ENCODE results near the gene AKAP1. TPM values are rescaled to one million over a fixed set of nuclear protein-coding genes. Genes with fewer than 3 reads are reported as not detected.
A peak's percentile ranks its signal among the peaks of the same experiment; 100 is the strongest.
"Not testable (repeated sequence)": the region's sequence is repeated elsewhere in the genome, so short reads cannot be mapped to it uniquely, and the experiment has no call there.

The AKAP1 gene
- total RNA-seq, 1 experiment from 2014 or later, result 21.4 TPM

DNA sequence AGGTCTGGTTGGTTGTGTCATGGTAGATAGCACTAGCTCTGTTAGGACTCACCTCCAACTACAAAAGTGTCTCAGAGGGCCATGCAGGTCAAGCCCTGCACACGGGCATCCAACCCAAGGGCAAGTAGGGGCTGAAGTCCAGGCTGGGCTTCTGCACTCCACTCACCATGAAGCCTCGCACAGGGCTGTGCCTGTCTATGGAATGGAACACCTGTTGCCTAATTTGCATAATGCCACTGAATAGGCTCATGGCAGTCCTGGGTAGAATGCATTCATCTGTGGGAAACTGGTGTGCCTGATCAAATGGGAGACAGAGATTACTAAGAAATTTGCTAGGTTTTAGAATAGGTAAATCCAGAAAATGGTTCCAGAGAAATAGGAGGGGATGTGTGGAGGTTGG, 8.0 kb upstream of the AKAP1 start:
- no peak for DNase-seq (ENCODE audit: low read depth)

DNA sequence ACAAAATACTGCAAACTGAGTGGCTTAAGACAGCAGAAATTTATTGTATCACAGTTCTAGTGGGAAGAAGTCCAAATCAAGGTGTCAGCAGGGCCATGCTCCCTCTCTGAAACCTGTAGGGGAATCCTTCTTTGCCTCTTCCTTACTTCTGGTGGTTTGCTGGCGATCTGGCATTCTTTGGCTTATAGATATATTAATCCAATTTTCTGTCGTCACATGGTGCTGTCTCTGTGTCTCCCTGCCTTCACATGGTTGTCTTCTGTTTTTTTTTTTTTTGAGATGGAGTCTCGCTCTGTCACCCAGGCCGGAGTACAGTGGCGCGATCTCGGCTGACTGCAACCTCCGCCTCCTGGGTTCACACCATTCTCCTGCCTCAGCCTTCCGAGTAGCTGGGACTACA, 6.8 kb upstream of the AKAP1 start:
- DNase-seq (ENCODE audit: low read depth), result no peak

DNA sequence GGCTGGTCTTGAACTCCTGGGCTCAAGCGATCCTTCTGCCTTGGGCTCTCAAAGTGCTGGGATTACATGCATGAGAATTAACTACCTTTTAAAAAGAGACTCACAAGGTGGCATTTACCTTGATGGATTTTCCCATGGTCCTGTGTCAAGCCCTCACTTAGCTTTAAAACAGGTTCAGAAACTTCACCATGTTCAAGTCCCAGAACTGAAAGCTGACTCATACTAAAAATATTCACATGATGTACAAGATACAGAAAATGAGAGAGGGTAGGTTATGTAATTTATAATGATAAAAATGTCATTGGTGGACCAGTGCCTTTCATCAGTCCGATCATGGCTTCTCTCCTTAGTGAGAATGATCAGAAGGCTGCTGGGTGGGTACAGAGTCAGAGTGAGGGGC, 4.3 kb upstream of the AKAP1 start:
- DNase-seq (ENCODE audit: low read depth), result peak; percentile 21

DNA sequence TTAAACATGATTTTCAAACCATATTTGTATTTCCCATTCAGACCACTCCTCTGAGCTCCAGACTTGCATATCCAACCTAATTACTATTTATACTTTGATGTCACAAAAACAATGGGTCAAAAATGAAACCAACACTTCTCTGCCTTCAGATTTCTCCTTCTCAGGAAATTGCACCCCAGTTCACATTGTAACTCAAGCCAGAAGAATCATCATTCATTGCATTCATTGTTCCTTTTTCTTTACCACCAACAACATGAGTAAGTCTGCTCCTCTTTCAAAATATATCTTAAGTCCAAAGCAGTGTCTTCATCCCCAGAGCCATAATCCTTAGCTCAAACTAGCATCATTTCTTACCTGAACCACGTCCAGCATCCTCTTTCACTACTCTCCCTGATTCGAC, 2.6 kb upstream of the AKAP1 start:
- DNase-seq (ENCODE audit: low read depth), result no peak

DNA sequence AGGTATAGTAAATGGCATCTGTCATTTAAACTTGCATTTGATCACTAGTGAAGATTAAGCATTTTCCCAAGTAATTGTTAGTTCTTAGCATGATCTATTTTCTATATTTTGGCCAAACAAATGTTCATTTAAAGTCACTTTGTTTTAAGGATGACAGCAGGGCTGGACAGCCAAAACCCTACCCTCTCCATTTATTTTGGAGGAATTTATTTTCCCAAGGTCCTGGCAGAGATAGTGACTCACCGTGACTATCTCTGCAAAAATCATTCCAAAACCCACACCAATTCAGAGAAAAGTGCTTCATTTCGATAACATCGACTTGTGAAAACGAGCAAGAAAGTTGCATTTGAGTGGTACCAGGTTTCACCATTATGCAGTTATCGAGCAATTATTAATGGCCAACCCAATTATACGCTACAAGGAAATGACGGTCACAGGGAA, 665 bp upstream of the AKAP1 start:
- DNase-seq (ENCODE audit: low read depth), result no peak

DNA sequence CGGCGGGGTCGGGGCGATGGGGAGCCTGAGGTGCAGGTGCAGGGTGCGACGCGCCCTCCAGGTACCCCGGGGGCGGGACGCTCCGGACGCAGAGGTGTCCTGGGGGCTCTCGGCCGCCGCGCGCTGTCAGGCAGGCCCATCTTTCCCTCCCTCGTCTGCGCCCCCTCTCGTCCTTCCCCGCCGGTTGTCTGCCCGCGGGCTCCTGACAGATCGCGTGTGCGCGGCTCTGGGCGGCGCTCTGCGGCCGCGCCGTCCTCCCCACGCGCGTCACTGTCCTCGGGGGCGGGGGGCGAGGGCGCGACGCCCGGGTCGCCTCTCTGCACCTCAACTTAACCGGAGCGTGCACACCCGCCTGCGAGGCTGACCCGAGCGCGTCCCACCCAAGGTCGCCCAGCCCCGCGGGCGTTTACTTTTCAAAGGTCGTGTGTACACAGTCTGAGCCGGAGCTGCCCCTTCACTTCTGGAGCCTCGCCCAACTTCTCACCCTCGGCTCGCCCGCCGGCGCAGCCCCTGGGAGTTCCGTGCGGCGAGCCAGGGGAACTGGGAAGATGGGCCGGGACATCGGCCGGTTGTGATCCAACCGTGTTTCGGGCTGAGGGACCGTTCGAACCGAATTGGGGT, 512 bp downstream of the AKAP1 start:
- DNase-seq (ENCODE audit: low read depth), result peak; percentile 47

DNA sequence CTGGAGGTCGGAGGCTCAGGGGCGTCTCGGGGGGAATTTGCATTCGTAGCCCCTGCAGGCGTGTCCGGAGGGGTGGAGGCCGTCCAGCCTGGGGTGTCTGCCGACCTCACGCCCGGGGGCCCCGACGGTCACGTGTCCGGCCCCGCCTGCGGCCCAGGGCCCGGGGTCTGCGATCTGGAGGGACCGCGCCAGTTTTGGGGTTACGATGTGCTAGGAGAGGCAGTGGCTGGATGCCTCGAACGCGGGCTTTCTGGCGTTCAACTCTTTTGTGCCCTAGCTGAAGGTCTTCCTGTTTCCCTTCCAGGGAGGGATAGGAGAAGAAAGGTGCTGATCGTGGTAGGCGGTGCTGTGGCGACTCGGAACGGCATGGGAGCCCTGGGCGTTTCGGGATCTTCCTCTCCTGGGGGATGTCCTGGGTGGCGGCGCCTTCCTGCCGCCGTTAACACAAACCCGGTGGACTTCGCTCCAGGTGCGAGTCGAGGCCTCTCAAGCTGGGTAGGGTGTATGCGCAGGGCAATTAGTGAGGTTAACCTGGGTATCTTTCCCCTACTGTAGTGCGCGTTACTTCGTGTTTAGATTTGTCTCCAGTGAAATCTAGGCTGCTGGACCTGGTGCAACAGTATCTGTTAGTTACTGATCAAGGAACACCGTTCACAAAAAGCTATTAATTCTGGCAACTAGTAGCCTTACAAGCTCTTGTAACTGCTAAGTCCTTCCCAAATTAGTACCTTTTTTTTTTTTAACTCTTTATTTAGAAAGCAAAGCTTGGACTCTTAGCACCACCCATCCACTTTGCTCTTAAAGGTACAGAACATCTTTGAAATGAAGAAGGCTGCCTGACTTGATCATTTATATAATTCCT, 1.3 kb downstream of the AKAP1 start:
- no peak for DNase-seq (ENCODE audit: low read depth)

DNA sequence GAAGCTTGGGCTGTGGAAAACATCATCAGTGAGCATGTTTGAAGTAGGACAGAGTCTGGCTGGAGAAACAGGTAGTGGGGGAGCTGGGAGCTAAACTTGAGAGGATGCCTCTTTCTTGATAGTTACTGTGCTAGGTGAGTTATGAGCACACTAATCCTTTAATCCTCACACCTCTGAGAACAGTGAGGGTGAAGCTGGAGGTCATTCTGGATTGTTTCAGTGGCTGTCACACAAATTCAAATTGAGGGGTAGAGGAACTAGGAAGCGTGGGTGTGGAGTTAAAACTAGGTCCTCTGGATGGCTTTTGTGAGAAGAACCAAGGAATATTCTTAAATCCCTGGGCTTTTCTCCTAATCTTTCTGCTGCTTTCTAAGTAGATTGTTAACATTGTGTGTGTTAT, 3.3 kb downstream of the AKAP1 start:
- no peak for DNase-seq (ENCODE audit: low read depth)

DNA sequence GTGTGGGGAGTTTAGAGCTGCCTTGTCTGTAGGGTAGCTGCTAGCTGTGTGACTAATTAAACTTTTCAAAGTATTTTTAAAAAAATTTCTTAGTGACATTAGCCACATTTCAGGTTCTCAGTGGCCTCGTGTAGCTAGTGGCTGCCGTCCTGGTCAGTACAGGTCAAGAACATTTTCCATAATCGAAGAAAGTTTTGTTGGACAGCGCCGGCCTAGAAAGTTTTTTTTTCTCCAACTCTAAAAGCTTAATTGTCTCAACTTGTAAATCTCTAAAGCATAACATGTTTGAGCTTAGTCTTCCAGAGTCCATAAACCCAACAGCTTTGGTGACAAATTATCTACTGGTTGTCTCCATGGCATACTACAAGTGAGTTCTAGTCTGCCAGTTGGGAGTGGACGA, 4.3 kb downstream of the AKAP1 start:
- no peak for DNase-seq (ENCODE audit: low read depth)

DNA sequence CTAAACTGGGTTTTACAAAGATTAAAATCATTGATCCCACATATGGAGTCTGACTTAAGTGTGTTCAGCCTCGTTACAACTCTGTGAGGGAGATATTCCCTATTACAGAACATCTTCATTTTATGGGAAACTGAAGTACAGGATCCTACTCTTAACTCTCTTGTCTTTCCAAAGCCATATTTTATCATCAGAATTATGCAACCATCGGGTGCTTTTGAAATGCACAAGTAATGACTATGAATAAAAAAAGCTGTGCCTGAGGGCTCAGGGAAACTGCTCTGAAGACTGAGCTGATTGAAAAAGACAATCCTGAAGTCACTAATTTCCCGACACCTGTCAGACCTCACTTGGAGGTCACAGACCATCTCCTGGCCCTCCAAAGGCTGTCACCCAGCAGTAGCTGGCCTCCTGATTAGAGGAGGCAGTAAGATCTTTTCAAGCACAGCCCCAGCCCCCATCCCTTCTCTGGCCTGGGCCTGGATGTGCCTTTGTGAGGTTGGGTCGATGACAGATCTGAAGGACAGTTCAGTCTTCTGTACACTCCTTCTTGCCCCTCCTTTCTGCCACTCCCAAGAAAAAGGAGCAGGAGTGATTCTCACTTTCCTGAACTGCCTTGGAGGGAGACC, 5.6 kb downstream of the AKAP1 start:
- no peak for DNase-seq (ENCODE audit: low read depth)

DNA sequence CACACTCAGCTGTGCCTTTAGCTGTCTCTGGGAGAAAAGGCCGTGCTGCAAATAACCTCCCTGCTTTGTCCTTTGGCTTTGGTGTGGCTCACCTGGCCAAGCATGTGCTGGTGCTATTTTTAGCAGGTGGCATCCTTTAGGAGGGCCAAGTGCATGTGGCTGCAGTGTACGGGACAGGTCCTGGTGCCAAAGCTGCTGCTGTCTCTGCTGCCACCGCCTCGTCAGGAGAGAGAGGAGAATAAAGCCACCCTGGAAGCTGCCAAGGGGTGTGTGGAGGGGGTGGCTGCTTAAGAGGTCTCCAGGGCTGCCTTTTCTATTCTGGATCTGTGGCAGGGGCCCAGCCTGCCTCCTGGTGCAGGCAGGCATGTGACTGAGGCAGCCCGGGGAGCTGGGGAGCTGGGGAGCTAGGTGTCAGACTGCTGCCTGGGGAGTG, 6.2 kb downstream of the AKAP1 start:
- DNase-seq (ENCODE audit: low read depth), result no peak

DNA sequence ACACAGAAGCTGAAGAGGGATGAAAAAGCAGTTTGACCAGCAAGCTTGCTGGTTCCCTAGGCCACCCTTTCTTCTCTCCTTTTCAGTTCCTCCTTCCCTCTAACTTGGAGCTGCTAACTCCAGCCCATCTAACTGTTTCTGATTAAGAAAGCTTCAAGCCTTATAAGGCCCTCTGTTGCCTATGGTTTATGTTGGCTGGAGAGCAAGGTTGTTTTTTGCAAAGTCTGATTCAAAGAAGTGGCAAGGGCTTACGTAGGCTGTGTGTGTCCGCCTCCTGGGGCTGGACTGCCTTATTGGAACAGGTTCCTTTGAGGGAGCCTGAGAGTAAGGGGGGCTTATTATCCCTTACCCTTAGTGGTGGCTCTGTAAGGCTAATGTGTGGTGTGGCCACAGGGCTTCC, 7.1 kb downstream of the AKAP1 start:
- DNase-seq (ENCODE audit: low read depth), result no peak

DNA sequence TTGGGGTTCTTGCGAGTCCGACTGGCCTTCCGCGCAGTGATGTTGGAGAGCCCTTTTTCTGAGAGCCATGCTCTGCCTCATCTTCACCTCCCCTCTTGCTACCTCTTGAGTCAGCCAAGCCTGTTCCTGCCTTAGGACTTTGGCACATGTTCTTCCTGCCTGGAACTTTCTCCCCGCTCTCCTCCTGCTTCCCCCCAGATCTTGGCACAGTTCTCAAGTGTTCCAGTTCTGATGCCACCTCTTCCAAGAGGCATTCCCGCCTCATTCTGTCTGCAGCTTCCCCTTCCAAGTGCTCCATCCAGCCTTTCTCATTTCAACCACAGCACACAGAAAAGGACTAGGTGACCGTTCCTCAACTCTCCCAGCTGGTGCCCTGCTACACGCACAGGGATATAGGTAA, 7.7 kb downstream of the AKAP1 start:
- DNase-seq (ENCODE audit: low read depth), result no peak

DNA sequence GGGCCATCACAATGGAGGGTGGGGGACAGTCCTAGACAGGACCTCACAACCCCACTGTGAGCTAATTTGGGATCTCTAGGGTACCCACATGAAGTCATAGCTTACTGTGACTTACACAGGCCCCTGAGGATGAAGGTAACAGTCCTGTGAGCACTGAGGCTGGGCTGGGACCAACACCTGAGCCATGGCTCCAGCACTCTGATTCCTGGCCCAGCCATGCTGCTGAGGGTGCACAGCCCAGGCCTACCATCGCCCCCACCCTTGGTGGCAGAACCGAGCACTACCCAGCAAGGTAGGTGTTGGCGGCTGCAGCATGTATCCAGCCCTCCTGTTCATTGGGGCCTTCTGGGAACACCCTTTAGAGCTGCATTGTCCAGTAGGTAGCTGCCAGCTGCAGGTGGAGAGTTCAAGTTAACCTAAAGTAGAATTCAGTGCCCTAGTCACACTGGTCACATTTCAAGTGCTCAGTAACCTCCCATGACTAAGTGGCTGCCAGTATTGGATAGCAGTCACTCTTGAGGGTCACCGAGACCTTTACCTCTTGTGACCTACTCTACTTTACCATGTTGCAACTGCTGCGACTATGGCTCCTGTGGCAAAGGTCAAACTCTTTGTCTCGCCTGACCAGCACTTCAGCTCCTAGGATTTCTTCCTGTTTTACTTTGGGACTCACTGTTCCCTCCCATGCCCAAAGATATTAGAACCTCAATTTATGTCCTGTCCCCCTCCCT, 11.6 kb downstream of the AKAP1 start:
- no peak for DNase-seq (ENCODE audit: low read depth)

DNA sequence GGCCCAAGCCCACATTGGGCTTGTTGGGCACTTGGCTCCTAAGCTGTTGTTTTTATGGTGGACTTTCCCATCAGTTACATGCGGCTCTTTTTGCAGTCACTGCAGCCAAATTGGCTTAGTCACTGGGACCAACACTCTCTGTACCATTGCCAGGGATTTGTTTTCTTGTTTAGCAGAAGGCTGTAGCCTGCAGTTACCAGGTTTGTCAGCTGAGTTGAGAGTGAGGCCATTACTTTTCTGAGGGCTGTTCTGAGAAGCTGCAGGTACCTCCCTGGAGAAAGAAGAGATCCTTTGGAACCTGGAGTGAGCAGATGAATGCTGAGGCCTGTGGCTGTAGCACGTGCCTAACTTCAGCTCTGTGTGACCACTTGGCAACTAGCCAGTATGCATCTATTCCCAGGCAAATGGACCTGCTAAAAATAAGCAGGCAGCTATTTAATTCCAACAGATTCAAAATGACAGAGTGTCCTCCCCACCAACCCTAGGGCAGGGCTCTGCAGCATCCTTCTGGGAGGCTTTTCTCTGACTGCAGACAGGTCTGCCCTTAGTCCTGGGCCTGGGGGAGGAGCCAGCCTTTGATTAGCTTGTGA, 12.9 kb downstream of the AKAP1 start:
- peak; percentile 93 for DNase-seq (ENCODE audit: low read depth)

DNA sequence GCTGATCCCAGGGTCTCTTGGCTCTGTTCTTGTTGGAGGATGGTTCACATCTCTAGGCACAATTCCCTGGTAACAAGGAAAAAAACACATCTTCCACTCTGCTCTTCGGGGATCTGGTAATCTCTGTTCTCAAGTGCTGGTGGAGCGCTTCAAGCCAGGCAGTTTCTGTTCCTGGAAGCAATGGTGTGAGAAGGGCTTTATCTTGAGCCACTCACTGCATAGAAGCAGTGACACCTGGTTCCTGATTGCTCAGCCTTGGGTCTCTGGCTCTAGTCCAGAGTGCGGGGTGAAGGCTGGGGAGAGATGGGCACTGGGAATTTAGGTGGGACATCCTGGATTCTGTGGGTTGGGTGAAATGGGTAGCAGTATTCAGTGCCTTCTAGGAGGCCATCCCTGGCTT, 14.1 kb downstream of the AKAP1 start:
- no peak for DNase-seq (ENCODE audit: low read depth)

DNA sequence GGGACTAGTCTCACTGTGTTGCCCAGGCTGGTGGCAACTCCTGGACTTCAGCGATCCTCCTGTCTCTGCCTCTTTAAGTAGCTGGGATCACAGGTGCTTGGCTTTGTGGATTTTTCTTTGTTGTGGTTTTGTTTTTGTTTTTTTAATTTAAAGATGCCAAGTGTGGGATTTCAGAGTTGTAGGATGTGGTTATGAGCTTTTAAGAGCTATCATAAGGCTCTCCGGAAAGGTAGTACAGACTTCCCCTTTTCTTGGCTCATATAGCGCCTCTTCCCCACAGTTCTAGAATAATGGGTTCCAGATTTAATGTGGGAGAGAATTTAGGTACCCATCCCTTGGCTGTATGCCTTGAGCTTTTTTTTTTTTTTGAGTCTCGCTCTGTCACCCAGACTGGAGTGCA, 17.1 kb downstream of the AKAP1 start:
- no peak for DNase-seq (ENCODE audit: low read depth)

DNA sequence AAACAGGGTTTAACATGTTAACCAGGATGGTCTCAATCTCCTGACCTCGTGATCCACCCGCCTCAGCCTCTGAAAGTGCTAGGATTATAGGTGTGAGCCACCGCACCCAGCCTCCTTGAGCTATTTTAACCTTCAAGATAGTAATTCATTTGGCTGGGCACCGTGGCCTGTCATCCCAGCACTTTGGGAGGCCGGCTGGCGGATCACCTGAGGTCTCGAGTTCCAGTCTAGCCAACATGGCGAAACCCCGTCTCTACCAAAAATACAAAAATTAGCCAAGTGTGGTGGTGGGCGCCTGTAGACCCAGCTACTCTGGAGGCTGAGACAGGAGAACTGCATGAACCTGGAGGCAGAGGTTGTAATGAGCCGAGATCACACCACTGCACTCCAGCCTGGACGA, 17.6 kb downstream of the AKAP1 start:
- not testable (repeated sequence) for DNase-seq (ENCODE audit: low read depth)

DNA sequence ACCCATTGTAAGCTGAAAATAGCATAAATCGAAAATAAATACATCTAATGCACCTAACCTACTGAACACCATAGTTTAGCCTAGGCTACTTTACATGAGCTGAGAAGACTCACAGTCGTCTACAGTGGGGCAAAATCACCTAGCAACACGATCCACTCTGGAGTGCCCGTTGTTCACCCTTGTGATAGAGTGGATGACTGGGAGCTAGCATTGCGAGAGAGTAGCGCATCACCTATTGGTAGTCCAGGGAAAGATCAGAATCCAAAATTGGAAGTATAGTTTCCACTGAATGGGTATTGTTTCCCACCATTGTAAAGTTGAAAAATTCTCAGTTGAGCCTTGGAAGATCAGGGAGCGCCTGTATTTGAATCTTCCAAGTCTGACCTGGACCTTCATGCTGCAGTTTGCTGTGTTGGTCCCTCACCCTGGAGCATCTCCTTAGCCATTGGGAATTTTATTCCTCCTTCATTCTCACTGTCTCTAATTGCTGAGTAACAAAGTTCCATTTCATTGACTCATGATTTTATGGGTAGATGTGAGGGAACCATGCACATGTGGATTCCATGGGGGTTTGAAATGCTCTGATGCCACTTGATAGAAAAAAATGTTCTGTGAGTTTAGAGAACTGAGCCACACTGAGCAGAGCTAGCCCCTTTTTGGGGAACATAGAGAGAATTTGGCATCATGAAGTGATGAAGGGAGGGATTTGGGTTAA, 19.6 kb downstream of the AKAP1 start:
- DNase-seq (ENCODE audit: low read depth), result peak; percentile 84

DNA sequence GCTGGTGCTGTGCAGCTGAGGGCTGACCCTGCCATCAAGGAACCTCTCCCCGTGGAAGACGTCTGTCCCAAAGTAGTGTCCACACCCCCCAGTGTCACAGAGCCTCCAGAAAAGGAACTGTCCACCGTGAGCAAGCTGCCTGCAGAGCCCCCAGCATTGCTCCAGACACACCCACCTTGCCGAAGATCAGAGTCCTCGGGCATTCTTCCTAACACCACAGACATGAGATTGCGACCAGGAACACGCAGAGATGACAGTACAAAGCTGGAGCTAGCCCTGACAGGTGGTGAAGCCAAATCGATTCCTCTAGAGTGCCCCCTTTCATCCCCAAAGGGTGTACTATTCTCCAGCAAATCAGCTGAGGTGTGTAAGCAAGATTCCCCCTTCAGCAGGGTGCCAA, 20.5 kb downstream of the AKAP1 start:
- DNase-seq (ENCODE audit: low read depth), result no peak

Data from M059J (cell line).